ENCODE measurements around the gene VEZF1. TPM values are rescaled to one million over a fixed set of nuclear protein-coding genes. Genes with fewer than 3 reads are reported as not detected.

The VEZF1 gene
- total RNA-seq, 4 donors from 2014 or later, result 88.5 to 147 (median 91.4) TPM

GRCh38 chr17:58006560-58006923, 18.5 kb upstream of the VEZF1 start:
- Histone ChIP-seq H3K27ac (peak overlapping the region; percentile 92 to 99 (median 99)), H3K27me3 (no peaks in the 10 kb centered on the region), H3K4me1 (peaks cover 17 to 24% of the 10 kb centered on the region in 2 donors), H3K9me3 (no peaks in the 10 kb centered on the region), H3K4me3 (replicated peaks in 1 of 3) (peak overlapping the region; percentile 87 to 100 (median 98)), H3K36me3 (peaks cover 29 to 38% of the 10 kb centered on the region in 2 donors)
- WGBS, 2 donors, result 0% methylated on average over 1 to 19 of the region's 20 CpGs
- DNase-seq, result peak; percentile 82 to 84
- no peak for TF ChIP-seq CTCF (IDR thresholded peaks at IDR 0.05)
- TF ChIP-seq POLR2A (IDR thresholded peaks at IDR 0.05), result no peak
- intact Hi-C loops (cut with DNase I), result loop anchor here (2.0 to 5.0 kb wide), 2 partner anchors 76 to 106 kb away; partner anchors contain the start of gene DYNLL2

- DNase-seq, result no peak
- 8% methylated on average over 25 to 32 of the region's 36 CpGs for WGBS, 2 donors
- no peak for TF ChIP-seq CTCF (IDR thresholded peaks at IDR 0.05)
- no peak for TF ChIP-seq POLR2A (IDR thresholded peaks at IDR 0.05)
- Histone ChIP-seq H3K4me3 (replicated peaks in 1 of 3) (peak overlapping the region; percentile 87 to 100 (median 98)), H3K27ac (peak overlapping the region; percentile 92 to 99 (median 99)), H3K27me3 (no peaks in the 10 kb centered on the region), H3K9me3 (no peaks in the 10 kb centered on the region), H3K36me3 (peaks cover 29 to 38% of the 10 kb centered on the region in 2 donors), H3K4me1 (peaks cover 17 to 24% of the 10 kb centered on the region in 2 donors)
- intact Hi-C loops (cut with DNase I), result loop anchor here (2.0 to 5.0 kb wide), 2 partner anchors 77 to 106 kb away; partner anchors contain the start of gene DYNLL2
Observed at GRCh38 chr17:58005728-58006559, 17.9 kb upstream of the VEZF1 start.

- H3K4me3 ChIP-seq (replicated peaks in 1 of 3), result peak overlapping the region in 1 of 3 donors; percentile 98
Observed at GRCh38 chr17:58005031-58005727, 17.1 kb upstream of the VEZF1 start.

GRCh38 chr17:58004060-58004459, 16.0 kb upstream of the VEZF1 start:
- no peak for TF ChIP-seq CTCF (IDR thresholded peaks at IDR 0.05)
- no peak for TF ChIP-seq POLR2A (IDR thresholded peaks at IDR 0.05)
- no peak for DNase-seq
- H3K27me3 ChIP-seq, result no peaks in the 10 kb centered on the region
- intact Hi-C loops (cut with DNase I), result no loop called here
- no peaks in the 10 kb centered on the region for H3K9me3 ChIP-seq
- peaks cover 29 to 38% of the 10 kb centered on the region in 2 donors for H3K36me3 ChIP-seq
- H3K4me1 ChIP-seq, result peaks cover 17 to 24% of the 10 kb centered on the region in 2 donors
- 91 to 93% methylated on average over 3 of the region's 3 CpGs for WGBS, 2 donors
- H3K27ac ChIP-seq, result no peak overlapping the region
- H3K4me3 ChIP-seq (replicated peaks in 1 of 3), result no peak overlapping the region

More at GRCh38 chr17:58005031-58005727, 17.1 kb upstream of the VEZF1 start:
- intact Hi-C loops (cut with DNase I), result loop anchor here (5.0 kb wide), 1 partner anchor 107 kb away; no protein-coding TSS in a partner anchor
- Histone ChIP-seq H3K27ac (peak overlapping the region in 1 of 3 donors; percentile 92), H3K4me1 (peaks cover 17 to 24% of the 10 kb centered on the region in 2 donors), H3K36me3 (peaks cover 29 to 38% of the 10 kb centered on the region in 2 donors), H3K27me3 (no peaks in the 10 kb centered on the region), H3K9me3 (no peaks in the 10 kb centered on the region)
- DNase-seq, result no peak
- TF ChIP-seq POLR2A (IDR thresholded peaks at IDR 0.05), result no peak
- no peak for TF ChIP-seq CTCF (IDR thresholded peaks at IDR 0.05)
- WGBS, 2 donors, result 57 to 59% methylated on average over 12 of the region's 12 CpGs

All from thyroid gland (tissue), 4 donors.